Superior temporal gyrus (tissue), 1 donor: ENCODE measurements around the gene GCK.

Experiments
- DNase-seq: peaks from one replicate; pipeline ENCODE4 v3.0.0-alpha.2; 2016; ENCODE audit errors: extremely low spot score

GCK gene

GRCh38 chr7:44189286-44189992 is at the start of gene GCK:
Gene GCK (minus strand): TSS chr7:44189439. CDS start chr7:44188953, 486 bp downstream.
- no peak for DNase-seq

DNA sequence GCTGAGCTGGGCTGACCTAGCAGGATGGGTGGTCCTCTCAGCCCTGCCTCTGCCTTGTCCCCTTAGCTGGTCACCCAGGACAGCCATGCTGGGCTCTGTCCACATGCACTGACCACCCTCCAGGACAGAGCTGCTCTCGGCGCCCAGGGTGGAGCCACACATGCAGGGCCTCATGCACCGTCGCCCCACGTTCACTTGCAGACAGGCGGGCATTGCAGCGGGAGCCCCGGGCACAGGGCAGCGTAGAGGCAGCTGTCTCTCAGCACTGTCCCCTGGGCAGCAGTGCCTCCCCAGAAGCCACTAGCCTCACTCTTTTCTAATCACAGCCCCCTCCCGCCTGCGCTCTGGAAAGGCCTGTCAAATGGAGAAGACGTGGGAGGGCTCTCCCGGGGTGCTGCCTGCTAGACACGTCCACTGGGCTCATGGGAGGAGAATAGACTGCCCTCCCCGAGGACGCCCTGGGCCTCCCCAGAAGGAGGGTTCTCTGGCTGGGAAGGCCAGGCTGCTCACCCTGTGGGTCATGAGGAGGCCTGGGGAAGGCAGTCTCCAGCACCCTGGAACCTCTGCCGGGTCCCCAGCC is 49.0 kb upstream of the GCK start:
- DNase-seq: no peak

- no peak for DNase-seq
Measured at GRCh38 chr7:44237696-44238095, 48.5 kb upstream of the GCK start.

GRCh38 chr7:44236333-44236728 is 47.1 kb upstream of the GCK start:
- DNase-seq: no peak

DNA sequence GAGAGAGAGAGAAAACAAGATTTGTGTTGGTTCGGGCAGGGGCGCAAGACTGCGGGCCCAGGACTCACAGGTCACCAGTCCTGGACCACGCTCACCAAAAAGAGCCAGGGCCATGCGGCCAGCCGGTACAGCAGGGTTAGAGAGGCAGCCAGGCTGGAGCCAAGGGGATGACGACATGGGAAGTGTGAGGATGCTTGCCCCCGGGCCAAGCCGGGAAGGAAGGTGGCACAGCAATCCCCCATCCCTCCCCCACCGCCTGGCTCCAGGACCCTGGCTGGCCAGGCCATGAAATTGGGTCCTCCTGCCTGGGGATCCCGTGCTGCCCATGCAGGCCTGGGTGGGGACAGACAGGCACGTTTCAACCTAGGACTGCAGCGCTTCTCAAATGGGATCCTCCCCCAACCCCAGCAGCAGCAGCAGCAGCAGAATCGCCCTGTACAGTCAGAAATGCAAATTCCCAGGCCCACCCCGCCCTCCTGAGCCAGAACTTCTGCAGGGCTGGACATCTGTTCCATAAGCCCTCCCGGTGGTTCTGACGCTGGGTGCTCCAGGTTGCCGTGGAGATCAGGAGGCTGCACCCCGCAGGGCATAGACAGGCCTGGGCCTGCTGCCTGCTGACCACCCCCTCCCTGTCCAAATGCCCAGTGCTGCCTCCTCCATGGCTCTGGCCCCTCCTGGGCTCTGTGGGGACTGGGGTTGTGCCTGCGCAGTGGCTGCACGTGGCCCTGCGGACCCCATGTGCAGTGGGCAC is 46.5 kb upstream of the GCK start:
- no peak for DNase-seq

- DNase-seq: no peak
Measured at GRCh38 chr7:44235066-44235465, 45.8 kb upstream of the GCK start.

GRCh38 chr7:44232901-44233715 is 43.9 kb upstream of the GCK start:
- DNase-seq: no peak

DNA sequence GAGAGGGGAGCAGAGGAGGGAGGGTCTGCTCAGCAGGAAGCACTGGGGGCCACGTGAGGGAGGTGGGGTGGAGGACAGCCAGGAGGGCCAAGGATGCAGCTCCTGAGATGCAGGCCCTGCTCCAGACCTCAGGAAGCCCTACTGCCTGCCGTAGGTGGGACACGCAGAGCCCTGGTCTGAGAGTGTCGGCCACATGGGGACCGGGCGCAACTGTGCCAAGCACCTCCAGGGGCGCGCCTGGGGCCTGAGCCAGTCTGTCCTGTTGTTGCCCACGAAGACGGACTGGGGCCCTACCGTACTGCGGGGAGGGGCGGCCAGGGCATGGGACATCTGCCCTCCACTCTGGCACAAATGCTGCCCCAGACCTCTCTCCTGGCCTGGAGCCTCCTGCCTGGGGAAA is 43.2 kb upstream of the GCK start:
- DNase-seq: no peak

DNA sequence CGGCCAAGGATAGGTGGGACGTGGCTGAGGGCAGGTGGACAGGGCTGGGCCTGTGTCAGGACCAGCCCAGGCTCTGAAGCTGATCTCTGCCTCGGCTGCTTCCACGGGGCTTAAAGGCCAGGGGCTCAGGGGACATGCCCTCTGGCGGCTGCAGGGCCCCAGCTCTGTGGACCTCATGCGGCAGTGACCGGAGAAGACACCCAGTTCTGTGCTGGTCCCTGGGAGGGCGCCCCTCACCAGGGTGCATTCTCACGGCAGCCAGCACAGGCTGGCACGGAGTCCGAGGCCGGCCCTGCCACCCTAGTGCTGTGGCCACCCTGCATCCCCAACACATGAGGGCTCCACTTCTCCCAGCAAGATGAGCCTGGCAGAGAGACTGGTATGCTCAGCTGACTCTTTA is 41.8 kb upstream of the GCK start:
- DNase-seq: no peak

- no peak for DNase-seq
Measured at GRCh38 chr7:44230286-44230685, 41.0 kb upstream of the GCK start.

DNA sequence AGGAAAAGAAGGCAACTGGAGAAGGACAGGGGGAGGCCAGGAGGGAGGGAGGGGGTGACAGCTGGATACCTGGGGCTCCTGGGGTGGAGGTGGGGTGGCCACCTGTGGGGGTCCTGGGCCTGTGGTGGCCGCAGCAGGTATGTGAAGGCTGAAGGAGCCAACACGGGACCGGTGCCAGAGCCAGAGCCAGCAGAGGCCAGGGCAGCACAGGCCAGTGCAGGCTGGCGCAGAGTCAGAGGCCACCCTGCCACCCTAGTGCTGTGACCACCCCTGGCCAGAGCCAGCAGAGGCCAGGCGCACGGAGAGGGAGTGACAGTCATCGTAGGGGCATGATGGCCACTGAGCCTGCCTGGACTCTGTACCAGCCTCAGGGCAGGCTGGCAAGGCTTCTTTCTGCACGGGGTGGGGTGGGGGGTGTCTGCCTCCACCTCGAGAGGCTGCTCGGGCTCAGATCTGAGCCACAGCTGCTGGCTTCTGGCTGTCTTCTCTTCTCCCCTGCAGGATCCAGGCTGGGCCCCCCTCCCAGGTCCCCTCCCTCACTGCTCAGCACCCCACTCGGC is 40.4 kb upstream of the GCK start:
- no peak for DNase-seq

DNA sequence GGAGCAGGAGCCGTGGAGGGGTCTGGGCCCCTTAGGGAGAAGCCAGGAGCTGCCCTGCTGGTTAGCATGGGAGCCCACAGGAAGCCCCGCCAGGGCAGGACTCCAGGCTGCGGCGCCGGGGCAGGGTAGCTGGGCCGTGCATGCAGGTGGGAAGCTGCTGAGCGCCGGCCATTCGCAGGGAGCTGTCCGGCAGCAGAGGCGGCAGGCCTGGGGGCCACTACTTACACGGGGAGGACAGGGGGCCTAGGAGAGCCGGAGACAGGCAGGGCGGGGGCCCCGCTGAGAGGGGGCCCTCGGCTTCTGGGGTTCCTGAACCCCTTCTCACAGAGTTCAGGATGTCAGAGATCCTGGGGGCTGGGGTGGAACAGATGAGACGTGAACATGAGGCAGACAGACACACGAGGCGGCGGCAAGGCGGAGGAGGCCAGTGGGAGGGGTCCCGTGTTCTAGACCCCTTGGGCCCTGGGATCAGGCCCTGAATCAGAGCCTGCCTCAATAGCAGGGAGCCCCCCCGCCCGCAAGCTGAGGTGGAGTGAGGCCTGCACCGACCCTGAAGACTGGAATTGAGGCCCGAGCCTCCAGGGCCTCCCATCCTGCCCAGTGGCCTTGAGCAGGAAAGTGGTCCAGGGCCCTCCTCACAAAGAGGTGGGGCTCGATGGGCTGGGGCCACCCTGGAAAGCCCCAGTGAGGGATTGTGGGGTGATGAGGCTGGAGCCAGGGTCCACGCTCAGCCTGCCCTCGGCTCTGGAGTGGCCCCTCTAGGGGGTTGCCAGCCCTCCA is 39.5 kb upstream of the GCK start:
- DNase-seq: no peak

- no peak for DNase-seq
Measured at GRCh38 chr7:44227911-44228310, 38.7 kb upstream of the GCK start.

- no peak for DNase-seq
Measured at GRCh38 chr7:44226396-44226753, 37.1 kb upstream of the GCK start.

DNA sequence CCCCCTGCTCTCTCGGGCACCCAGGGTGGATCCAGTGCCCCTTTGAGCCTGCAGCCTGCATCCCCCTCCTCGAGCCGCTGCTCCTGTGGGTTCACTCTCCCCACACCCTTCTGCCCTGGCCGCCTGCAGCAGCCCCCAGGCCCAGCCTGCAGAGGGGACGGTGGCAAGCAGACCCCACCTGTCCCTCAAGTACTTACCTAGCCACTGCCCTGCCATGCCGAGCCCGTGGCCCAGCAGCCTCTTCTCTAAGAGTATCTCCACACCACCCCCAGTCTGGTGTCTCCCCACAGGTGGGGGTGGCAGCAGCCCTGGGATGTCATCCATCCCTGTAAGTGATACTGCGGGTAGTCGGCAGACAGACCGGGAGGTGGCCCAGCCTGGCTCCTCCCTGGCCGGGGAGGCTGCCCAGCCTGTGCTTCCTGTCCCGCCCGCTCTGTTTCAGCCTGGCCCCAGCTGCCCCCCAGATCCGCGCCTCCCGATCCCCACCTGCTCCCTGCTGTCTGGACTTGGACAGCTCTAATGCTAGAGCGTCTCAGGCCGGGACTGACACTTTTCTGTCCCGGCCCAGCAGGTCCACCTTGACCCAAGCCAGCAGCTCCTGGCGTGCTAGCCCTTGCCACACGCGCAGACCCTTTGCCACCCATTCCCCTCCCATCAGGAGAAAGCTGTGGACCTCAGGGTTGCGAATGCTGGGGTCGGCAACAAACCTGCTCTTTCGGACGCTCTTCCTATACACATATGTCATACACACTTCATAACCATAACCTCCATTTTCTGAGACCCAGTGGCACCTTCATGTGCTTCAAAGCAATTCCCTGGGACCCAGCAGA is 36.5 kb upstream of the GCK start:
- no peak for DNase-seq

DNA sequence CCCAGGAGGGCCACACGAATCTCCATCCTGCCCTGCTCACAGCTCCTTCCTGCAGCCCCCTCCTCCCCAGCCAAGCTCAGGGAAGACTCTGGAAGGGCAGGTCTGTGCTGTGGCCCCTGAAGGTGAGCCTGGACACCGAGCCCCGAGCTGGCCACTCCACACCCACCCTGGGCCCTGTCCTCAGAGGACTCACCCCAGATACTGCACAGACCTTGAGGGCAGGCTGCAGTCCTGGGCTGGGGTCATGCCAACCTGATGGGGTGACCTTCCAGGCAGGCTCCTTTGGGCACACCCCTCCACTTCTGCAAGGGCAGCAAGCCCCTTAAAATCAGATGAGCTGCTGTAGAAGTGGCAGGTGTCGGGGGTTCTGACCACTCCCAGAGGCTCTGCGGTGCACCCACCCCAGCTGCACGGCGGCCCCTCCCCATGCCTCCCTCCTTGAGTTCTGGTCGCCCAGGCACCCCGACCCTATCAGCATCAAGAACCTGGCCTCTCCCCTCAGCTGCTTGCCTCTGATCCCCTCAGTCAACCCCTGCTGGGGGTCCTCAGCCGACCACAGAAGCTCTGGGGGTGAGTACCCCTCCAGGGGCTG is 35.8 kb upstream of the GCK start:
- DNase-seq: no peak

DNA sequence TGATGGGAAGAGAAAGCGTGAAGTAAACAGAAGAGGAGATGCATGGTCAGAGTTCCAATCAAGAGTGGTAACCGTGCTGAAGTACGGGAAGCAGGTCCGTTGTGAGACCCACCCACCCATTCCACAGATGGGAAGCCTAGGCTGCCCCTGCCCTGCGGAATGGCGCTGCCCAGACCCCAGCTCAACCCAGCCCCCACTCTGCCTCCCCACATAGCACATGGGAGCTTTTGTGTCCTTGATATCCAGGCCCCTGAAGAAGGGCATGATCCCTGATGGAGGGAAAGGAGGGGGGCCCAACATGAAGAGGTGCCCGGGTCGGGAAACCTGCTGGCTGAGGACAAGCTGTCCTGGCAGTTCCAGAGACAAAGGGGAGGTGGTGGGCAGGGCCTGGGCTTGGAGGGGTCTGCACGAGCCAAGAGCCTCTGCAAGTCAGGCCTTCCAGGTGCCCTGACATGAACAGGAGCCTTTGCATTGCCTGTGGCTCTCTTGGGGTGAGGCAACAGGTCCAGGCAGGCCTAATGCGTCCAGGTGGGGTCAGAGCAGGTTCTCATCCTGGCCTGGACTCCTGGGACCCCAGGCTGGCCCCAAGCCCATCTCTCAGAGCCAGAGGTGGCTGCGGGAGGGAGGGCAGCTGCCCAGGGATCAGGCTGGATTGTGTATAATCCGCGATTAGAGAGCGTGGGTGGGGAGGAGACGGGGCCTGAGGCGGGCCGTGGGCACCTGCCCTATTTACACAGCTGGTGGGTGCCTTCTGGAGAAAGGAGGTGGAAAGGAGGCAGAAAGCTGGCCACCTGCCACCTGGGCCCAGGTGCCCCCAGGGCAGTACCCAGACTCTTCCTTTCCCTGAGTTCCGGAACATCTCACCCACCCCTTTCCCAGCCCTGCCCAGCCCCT is 35.1 kb upstream of the GCK start:
- DNase-seq: no peak

DNA sequence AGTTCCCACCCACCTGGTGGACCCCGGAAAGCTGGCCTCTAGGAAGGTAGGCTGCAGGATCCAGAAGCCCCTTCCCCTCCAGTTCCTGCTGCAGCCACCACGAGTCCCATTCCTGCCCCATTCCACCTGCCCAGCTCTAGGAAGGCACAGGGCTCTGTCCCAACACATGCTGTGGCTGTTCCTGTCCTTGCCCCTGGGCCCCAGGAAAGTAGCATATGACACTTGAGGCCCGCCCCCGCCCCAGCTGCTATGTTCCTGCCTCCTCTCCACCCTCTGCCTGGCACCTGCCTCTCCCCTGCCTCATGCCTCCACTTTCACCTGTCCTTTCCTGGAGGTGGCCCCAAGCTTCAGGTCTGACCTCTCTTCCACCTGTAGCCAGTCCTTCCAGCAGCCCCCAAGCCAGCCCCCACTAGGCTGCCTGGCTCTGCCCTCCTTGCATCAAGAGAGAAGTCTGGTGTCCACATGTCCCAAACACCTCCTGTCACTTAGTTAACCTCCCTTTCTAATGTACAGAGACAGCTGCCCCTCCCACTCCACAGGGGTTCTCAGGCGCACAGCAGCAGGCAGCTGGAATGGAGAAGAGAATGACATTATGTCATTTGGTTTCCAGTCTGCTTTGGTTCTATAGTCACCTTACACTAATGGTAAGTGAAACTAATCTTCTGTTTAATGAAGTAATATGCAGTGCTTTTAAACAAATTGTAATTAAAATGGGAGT is 34.3 kb upstream of the GCK start:
- DNase-seq: no peak
